Activated CD8-positive, alpha-beta memory T cell treated with anti-CD3 and anti-CD28 coated beads for 4 hours (primary cell): ENCODE data around the gene EDC3.
"Not testable (repeated sequence)": the region's sequence is repeated elsewhere in the genome, so short reads cannot be mapped to it uniquely, and the experiment has no call there.

Experiments used
- DNase-seq, 2 donors: peaks; one replicate each; pipeline ENCODE4 v3.0.0-alpha.2; 2020; ENCODE audit warnings: low read depth in 2 of 2

EDC3 gene

GRCh38 chr15:74611834-74612233, 84.0 kb downstream of the EDC3 start:
- DNase-seq = no peak

- no peak for DNase-seq
Measured at GRCh38 chr15:74611341-74611740, 84.5 kb downstream of the EDC3 start.

- no peak for DNase-seq
Measured at GRCh38 chr15:74610302-74610951, 85.4 kb downstream of the EDC3 start.

- no peak for DNase-seq
Measured at GRCh38 chr15:74609938-74610301, 85.9 kb downstream of the EDC3 start.

DNA sequence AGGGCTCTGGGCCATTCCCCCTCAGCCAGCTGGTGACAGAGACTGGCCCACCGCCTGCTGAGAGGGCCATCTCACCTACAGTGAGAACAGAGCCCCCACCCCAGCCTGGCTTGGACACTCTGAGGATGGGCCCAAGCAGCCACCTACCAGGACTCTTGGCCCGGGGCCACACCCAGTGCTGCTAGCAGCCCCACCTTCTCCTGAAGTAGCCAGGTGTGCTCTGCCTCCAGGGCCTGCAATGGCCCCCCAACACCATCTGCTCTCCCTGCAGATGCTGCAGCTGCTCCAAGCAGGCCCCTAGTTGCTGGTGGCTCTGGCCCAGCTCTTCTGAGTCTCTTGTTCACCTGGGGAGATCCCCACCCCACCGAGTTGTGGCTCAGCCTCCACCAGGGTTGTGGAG, 87.0 kb downstream of the EDC3 start:
- no peak for DNase-seq

DNA sequence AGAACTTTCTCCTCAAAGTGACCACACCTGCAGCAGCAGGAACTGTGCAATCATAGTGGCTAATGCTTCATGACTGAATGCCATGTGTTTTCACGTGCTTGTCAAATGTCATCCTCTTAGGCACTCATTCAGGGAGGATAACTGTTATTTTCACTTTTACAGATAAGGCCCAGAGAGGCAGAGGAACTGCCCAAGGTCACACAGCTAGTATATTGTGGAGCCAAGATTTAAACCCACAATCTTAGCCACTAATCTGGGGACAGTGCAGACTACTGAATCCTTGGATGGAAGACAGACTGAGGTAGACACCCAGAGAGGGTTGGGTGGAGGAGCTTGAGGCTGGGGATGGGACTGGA, 90.1 kb downstream of the EDC3 start:
- DNase-seq = no peak

DNA sequence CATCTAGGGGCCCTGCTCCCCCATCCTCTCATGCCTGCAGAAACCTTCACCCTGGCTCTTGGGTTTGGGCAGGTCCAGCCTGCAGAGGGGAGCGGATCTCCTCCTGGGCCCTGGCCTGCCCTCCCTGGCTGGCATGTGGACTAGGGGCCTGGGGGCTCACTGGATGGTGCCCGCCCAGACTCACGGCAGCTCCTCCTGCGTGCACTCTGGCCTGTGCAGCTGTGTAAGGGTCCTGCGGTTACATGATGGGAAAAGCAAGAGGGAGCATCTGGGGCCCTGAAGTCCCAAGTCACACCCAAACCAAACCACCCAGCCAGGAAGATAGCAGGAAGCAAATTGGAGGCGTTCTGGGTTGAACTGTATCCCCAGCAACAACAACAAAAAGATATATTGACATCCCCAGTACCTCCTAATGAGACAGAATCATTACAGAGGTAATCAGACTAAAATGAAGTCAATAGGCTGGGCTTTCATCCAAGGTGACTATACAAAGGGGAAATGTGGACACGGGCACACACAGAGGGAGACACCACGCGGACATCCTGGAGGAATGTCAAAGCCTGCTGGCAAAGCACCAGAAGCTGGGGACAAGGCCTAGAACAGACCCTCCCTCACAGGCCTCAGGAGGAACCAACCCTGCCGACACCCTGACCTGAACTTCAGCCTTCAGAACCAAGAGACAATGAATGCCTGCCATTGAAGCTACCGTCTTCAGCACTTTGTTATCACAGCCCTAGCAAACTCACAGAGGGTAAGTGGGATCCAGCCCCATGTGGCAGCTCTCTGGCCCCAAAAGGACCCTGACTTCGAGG, 90.6 kb downstream of the EDC3 start:
- no peak for DNase-seq

GRCh38 chr15:74603789-74604705, 91.8 kb downstream of the EDC3 start:
- DNase-seq = no peak

GRCh38 chr15:74603026-74603788, 92.6 kb downstream of the EDC3 start:
- no peak for DNase-seq

- DNase-seq = no peak
Measured at GRCh38 chr15:74599156-74599555, 96.7 kb downstream of the EDC3 start.

DNA sequence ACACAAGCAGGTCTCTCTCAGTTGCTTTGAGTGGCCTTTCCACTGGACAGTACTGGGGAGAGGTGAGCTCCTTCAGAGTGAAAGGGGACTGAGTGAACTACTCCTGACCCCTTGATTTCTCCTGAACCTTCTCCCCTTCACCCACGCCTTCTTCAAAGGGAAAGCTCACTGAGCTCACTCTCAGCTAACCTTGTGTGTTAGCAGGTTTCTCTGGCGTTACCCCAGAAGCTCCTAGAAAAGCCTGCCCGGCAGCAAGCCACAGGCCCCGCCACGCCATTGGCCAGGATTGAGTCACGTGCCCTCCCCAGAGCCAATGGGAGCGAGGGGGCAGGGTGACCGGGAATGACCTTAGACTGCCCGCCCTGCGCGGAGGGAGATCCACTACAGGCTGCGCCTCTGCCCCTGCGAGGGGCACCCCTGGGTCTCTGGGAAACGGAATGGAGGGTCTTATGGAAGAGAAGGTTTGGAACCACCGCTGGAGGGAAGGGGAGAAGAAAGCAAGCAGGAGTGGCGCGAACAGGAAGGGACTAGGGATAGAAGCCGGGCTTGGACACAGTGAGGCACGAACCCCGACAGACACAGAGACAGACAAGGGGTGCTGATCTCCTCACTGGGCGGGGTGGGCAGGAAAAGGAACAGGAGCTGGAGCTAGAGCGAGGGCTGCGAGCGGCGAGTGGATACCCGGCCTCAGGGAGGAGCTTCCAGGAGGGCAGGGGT, 97.5 kb downstream of the EDC3 start:
- DNase-seq = peak; percentile 70 to 74

- DNase-seq = not testable (repeated sequence)
Measured at GRCh38 chr15:74597146-74597705, 98.6 kb downstream of the EDC3 start.

- DNase-seq = not testable (repeated sequence)
Measured at GRCh38 chr15:74596736-74597135, 99.1 kb downstream of the EDC3 start.

GRCh38 chr15:74595271-74595670, 100.6 kb downstream of the EDC3 start:
- no peak for DNase-seq

- no peak for DNase-seq
Measured at GRCh38 chr15:74594455-74594854, 101.4 kb downstream of the EDC3 start.

DNA sequence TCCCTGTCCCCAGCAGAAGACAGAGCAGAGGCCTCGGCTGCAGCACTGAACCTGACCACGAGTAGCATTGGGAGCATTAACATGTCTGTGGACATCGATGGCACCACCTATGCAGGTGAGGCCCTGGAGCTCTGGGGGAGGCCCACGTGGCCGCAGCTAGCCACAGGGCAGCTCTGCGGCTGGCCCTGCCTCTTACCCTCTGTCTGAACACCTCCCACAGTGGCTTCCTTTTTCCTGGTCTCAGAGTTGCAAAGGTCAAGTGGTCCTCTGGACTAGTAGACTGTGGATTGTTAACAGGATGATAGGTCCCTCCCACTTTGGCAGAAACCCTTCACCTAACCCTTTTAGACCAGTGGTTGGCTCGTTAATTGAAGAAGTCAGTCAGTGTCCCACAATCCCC, 102.7 kb downstream of the EDC3 start:
- no peak for DNase-seq

GRCh38 chr15:74592222-74592621, 103.6 kb downstream of the EDC3 start:
- no peak for DNase-seq

GRCh38 chr15:74589826-74590225, 106.0 kb downstream of the EDC3 start:
- DNase-seq = no peak

- DNase-seq = no peak
Measured at GRCh38 chr15:74585857-74586256, 110.0 kb downstream of the EDC3 start.

GRCh38 chr15:74585191-74585590, 110.6 kb downstream of the EDC3 start:
- DNase-seq = no peak

DNA sequence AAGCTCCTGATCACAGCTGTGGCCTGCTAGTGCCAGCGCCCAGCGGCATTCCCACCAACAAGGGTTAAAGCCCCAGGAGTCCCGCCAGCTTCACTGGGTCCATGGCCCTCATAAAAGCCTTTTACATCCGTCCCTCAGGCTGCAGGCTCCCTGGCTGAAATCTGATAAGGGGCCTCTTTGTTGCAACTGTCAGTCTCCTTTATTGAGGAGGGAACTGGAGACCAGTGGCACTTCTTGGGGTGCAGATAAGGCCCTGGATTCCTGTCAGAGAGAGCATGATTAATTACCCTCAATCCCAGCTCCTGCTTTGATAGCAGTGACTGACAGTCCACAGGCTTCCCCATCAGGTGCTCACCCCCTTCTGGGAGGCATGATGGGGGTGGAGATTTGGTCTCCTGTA, 111.0 kb downstream of the EDC3 start:
- DNase-seq = no peak
